Cerebellar nuclear complex (tissue), 1 donor: Measurements from ENCODE around the gene RNF2.
A peak's percentile ranks its signal among the peaks of the same experiment; 100 is the strongest.
"Not testable (repeated sequence)": the region's sequence is repeated elsewhere in the genome, so short reads cannot be mapped to it uniquely, and the experiment has no call there.

Experiments used
- DNase-seq, 2 experiments: peaks; one replicate each; lab custom pipeline; 2025; lab: John Stamatoyannopoulos, UW

Gene RNF2

DNA sequence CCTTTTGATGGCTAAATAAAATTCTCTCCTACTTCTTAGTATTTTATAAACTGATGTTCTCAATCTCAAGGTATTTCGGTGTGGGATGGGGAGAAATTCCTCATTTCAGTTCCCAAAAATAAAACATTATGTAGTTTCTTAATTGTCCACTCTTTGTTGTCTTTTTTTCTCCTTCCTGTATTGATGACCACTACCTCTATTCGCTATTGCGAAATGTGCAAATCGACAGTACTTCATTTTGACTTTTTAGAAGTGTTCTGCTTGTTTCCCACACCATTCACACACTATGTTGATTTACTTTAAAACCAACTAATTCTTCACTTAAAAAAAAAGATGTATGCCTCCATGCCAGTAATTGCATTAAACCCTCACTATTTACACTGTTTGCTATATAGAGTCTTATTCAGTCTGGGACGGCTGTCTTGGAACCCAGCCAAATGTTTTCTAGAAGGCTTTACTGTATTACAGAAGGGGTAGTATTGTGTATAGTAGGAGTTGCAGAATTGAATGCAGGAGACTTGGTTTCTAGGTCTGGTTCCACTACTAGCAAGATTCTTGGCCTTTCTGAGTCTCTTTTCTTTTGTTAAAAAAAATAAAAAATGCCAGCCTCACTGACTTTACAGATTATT lies 5.6 kb downstream of the RNF2 start:
- no peak for DNase-seq

DNA sequence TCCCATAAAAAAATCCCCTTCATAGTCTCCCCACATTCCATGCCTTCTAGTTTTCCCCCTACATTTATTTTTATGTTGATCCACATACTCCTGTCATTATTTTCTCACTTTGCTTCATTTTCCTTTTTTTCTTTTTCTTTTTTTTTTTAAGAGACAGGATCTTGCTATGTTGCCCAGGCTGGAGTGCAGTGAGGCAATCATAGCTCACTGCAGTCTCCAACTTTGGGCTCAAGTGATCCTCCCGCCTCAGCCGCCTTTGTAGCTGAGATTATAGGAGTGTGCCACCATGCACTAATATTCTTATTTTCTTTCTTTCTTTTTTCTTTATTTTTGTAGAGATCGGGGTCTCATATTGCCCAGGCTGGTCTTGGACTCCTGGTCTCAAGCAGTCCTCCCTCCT lies 7.8 kb downstream of the RNF2 start:
- no peak for DNase-seq

DNA sequence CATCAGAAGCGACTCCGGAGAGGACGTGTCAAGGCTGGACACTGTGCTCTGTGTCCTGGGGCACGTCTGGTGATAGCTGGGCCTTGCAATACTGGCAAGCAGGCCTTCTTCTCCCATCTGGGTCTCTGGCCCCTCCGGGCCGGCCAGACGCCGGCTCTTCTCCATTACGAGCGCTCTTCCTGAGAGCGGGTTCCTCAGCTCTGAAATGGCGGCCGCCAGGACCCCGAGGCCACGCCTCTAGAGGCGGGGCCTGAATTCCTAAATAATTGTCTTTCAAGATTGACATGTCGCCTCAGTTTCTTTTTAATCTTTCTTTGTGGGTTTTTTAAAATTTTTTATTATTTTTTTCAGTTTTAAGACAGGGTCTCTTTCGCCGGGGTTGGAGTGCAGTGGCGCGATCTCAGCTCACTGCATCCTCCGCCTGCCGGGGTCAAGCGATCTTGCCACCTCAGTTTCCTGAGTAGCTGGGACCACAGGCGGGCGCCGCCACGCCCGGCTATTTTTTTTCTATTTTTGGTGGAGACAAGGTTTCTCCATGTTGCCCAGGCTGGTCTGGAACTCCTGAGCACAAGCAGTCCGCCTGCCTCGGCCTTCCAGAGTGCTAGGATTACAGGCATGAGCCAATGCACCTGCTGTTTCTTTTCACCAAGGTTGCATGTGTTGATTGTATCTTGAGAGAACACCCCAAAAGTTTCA lies 9.2 kb downstream of the RNF2 start:
- no peak for DNase-seq

DNA sequence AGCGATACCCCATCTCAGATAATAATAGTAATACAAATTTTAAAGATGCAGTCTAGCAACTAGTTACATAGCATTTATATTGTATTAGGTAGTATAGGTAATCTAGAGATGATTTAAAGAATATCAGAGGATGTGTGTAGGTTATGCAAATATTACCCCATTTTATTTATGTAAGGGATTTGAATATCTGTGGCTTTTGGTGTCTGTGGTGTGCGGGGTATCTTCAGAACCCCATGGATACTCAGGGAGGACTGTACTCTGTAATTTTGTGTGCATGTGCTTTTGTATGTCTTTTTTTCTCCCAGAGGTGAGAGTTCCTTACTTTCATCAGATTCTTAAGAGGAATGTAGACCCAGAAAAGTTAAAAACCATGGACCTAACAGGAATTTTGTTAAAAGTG lies 12.8 kb downstream of the RNF2 start:
- no peak for DNase-seq

DNA sequence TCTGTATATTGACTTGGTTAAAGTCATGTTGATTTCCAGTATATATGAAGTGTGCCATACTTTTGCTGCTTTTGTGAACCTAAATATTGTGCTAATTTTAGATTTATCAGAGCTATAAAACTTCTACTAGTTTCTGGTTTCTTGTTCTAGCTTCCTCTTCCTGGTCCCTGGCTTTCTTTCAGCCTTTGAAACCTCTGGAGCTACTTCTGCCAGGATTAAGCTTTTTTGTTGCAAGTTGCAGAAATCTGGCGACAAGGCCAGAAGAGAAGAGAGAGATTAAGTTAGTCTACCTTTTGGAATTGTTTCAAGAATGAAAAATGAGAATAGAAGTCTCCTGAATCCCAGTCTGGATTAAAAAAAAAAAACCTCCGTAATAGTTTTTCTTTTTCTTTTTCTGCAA lies 13.5 kb downstream of the RNF2 start:
- DNase-seq: no peak

DNA sequence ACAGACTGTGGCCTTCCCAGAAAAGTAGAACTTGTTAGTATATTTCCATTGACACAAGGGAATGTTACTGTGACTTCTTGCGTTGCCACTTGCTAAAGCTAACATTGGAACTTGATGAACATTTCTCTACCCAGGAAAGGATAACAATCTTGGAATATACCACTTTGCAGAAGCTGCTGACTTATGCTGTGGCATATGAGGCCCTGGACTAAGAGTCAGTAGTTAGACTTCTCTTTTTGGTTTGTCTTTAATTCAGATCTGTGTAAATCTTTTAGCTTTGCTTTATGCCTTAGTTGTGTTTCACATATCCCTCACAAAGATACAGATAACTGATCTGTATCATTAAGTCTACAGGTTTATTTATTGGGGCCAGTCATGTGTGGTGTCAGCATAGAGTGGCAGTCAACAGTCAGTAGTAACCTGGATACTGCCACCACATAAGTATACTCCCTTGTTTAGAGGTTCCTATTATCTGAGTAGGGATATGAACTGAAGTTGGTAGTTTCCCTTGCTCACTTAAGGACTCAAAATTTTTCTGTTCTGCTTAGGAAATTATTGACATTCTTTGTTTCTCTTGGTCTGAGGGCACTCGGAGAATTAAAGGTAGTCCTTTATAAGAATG lies 14.7 kb downstream of the RNF2 start:
- DNase-seq: no peak

DNA sequence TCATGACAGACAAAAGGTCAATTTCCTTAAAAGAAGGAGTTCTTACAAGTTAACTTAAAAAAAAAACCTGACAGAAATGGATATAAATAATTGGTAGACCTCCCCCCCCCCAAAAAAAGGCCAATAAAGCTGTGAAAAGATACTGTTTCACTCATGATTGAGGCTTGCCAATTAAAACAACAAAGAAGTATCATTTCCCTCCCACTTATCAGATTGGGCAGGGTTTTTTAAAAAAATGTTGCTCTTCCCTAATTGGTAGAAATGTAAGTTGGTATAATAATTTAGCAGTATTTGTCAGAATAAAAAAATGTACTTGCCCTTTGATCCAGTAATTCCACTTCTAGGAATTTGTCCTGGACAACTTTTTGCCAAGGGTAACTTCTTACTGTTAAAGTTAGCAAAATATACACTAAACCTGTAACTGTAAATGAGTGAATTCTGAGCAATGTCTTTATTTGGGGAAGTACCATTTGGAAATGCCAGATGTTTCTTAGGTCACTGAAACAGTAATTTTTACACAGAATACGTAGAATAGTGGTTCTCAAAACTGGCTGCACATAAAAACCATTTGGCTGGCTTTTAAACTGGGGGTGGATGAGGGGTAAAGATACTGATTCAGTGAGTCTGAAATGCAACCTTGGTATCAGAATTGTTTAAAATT lies 17.5 kb downstream of the RNF2 start:
- DNase-seq: no peak

DNA sequence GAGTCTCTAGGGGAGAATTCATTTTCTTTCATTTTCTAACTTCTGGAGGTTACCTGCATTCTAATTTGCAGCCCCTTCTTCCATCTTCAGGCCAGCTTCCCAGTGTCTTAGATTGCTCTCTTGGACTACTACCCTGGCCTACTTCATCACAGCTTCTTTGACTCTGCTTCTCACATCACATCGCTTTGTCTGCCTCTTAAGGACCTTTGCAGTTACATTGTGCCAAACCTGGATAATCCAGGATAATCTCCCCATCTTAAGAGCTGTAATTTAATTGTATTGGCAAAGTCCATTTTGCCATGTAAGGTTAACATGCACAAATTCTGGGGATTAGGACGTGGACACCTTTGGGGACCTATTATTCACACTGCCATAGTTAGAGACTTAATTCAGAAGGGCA lies 18.4 kb downstream of the RNF2 start:
- DNase-seq: no peak

DNA sequence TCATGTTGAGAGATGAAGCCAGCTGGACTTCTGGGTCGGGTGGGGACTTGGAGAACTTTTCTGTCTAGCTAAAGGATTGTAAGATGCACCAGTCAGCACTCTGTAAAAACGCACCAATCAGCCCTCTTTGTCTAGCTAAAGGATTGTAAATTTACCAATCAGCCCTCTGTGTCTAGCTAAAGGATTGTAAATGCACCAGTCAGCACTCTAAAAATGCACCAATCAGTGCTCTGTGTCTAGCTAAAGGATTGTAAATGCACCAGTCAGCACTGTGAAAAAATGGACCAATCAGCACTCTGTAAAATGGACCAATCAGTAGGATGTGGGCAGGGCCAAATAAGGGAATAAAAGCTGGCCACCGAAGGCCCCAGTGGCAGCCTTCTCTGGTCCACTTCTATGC lies 19.6 kb downstream of the RNF2 start:
- DNase-seq: not testable (repeated sequence)

DNA sequence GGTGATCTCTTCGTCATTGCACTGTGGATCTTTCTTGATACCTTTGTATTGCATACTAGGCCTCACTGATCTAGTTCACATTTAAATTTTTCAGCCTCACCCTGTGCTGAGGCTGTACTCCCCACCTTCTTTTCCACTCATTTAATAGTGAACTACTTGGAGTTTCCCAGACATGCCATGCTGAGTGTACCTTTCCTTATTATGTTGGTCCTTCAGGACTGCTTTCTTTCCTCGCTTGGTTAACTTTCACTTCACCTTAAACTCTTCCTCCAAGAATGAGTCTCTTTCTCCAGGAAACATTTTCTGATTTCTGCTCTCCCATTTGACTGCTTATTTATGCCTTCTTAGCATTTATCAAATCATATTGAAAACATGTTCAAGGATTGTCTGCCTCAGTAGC lies 20.8 kb downstream of the RNF2 start:
- DNase-seq: no peak

DNA sequence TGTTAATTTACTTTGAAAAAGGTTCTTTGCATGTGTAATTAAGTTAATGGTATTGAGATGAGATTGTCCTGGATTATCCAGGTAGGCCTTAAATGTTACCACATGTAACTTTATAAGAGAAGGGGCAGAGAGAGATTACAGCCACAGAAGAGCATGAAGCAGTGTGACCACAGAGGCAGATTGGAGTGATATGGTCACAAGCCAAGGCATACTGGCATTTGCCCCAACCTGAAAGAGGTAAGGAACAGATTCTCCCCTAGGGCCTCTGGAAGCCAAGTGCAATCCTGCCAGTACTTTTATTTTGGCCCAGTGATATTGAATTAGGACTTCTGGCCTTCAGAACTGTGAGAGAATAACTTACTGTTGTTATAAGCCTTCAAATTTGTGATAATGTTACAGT lies 23.0 kb downstream of the RNF2 start:
- DNase-seq: peak in 1 of 2 experiments; percentile 15

DNA sequence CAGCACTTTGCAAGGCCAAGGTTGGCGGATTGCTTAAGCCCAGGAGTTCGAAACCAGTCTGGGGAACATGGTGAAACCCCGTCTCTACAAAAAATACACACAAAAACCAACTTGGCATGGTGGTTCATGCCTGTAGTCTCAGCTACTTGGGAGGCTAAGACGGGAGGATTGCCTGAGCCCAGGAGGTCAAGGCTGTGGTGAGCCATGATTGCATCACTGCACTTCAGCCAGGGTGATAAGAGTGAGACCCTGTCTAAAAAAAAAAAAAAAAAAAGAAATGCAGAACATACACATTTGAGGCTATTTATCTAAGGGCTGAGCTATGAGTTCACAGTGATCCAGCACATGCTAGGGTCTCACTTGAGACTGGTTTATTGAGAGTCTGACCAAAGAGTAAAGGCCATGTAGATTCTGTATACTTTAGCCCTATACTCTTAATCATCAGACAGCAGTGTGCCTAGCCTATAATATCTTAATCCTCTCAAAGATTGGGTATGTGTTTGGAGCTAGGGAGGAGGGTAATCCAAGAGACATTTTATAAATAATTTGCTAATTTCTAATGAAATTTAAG lies 23.9 kb downstream of the RNF2 start:
- DNase-seq: no peak

DNA sequence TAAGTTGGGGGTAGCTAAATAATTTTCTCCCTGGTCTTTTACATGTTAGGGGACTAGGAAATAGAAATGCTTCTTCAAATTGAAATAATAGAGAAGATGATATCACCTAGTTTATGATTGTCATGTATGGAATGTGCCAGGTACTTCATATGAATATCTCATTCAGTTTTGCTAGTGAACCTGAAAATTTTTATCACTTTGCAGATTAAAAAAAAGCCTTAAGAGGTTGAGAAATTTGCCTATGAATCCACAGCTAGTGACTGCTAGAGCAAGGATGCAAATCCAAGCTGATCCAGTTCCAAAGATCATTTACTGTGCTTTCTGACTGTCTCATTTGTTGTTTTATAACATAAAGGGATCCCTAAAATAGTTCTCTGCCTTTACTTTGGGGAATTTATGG lies 24.7 kb downstream of the RNF2 start:
- no peak for DNase-seq

DNA sequence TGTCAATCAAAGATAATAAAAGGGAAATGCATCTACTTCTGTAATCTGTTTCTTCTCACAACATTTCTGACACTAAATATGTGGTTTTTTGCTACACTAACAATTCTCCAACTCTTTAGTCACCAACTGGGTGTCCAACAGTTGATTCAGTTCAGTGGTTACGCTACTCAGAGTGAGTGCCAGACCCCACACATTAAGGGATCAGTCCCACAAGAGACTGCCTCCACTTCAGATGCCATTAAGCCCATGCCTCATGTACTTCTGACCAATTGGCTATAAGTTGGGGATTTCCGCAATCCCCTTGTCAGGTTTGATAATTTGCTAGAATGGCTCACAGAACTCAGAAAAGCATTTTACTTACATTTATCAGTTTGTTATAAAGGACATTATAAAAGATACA lies 28.4 kb downstream of the RNF2 start:
- DNase-seq: no peak

DNA sequence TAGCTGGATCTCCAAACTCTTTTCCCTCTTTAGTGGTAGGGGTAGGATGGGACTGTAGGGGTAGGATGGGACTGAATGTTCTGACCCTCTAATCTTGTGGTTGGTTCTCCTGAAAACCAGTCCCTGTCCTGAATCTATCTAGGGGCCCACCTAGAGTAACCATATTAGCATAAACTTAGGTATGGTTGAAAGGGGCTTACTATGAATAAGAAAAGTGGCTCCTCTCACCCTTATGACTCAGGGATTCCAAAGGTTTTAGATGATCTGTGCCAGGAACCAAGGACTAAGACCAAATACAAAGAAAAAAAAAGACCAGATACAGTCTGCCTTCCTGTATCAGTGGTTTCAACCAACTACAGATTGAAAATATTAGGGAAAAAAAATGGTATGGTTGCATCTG lies 28.9 kb downstream of the RNF2 start:
- DNase-seq: no peak

DNA sequence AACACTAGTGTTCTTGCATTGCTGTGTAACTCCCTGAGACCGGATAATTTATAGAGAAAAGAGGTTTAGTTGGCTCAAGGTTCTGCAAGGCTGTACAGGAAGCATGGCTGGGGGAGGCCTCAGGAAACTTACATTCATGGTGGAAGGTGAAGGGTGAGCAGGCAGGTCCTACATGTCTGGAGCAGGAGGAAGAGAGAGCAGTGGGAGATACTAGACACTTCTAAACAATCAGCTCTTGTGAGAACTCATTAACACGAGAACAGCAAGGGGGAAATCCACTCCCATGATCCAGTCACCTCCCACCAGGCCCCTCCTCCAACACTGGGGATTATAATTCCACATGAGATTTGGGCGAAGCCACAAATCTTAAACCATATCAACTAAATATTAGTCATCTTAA lies 30.1 kb downstream of the RNF2 start:
- DNase-seq: no peak

DNA sequence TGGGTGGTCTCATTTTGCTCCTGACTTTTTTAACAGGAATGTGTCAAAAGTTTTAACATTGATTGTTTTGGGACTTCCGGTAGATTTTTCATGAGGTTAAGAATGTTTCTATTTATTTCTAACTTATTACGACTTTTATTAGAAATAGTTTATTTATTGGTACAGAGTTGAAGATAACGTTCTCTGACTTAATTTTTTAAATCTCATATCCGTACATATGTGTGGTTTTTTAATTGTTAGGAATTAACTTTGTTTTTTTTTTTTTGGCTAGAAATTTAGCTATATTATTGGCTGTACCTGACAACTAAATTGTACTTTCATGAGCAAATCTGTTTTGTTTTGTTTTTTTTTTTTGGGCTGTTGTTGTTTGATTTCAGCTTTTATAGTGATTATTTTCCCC lies 32.0 kb downstream of the RNF2 start:
- DNase-seq: no peak

DNA sequence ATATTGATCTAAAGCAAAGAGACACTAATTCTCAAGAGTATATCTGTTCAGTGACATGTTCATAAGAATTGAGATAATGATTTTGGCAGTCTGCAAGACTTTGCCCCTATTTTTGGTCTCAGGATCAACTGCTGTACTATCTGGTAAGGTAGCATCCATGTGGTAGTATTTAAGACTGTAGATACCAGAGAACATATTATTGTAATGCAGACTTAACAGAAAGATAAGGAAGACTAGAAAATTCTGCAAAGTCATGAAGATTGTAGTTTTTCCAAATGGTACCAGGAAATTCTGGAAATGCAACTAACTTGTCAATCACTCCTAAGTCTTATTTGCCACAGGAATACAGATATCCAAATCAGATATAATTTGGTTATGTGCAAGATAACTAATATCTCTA lies 35.1 kb downstream of the RNF2 start:
- no peak for DNase-seq

DNA sequence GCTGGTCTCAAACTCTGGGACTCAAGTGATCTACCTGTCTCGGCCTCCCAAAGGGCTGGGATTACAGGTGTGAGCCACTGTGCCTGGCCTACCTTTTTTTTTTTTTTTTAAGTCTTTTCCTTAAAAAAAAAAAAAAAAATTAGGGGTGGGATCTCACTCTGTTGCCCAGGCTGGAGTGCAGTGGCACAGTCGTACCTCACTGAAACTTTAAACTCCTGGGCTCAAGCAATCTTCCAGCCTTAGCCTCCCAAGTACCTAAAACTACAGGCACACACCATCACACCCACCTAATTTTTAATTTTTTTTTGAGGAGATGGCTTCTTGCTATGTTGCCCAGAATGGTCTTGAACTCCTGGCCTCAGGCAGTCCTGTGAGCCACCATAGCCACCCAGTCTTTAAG lies 38.5 kb downstream of the RNF2 start:
- DNase-seq: no peak

DNA sequence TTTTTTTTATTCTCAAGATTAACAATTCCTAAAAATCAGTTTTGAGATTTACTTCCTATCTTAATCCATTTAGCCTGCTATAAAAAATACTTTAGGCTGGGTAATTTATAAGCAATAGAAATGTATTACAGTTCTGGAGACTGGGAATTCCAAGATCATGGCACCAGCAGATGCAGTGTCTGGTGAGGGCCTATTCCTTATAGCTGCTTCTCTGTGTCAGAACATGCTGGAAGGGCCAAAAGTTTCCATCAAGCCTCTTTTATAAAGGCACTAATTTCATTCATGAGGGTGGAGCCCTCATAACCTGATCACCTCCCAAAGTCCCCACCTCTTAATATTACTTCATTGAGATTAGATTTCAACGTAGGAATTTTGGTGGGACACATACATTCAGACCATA lies 41.7 kb downstream of the RNF2 start:
- no peak for DNase-seq

DNA sequence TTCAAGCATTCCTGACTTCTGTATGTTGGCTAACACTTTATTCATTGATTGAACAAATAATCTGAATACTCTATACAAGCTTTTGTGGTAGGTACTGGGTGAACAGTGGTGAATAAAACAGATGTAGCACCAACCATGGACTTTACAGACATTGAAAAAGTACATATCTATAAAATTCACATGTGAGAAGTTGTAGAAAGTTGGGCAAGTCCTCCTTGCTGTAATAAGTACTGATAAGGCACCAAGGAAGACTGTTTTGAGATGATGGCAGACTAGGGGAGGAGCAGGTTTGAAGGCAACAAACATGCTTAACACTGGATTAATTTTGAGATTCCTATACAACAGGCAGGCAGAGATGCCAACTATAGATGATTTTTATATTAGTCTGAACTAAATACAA lies 42.4 kb downstream of the RNF2 start:
- no peak for DNase-seq

DNA sequence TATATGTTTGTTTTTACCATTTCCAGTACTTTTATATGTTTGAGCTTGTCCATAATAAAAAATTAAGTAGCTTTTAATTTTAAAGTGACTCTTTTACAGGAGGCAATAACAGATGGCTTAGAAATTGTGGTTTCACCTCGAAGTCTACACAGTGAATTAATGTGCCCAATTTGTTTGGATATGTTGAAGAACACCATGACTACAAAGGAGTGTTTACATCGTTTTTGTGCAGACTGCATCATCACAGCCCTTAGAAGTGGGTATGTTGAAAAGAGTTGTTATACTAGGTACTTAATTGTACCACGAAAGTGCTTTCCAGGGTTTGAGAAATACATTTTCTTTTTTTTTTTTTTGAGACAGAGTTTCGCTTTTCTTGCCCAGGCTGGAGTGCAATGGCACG lies 46.1 kb downstream of the RNF2 start:
- no peak for DNase-seq

DNA sequence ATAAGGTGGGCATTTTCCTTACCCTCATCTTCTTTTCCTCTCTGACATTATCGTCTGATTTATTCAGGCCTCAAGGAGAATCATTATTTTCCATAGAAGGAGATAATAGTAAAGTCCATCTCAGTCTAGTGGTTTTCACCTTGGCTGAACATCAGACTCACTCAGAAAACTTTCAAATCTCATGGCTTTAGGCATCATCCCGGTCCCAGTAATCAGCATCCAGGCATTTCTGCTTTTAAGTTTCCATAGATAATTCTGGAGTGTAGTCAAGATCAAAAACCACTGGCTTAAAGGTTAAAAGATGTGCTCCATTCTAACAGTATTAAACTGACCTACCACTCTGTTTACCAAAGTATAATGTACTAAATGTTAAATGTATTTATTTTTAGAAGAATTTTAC lies 49.4 kb downstream of the RNF2 start:
- no peak for DNase-seq
